Parathyroid adenoma (tissue), 2 donors: ENCODE results near the gene EPG5.

Experiments
- H2AFZ ChIP-seq: fragments of 300-600 bp; sonication (generic); one replicate; pipeline ENCODE4 v1.7.0; 2017; ENCODE audit warnings: antibody characterized with exemption, mild to moderate bottlenecking
- H3K27ac ChIP-seq: fragments of 300-600 bp; sonication (generic); one replicate; pipeline ENCODE4 v1.7.0; 2017
- H3K27me3 ChIP-seq: fragments of 300-600 bp; sonication (generic); one replicate; pipeline ENCODE4 v1.7.0; 2017; ENCODE audit warnings: low read length; ENCODE audit not compliant: control insufficient read depth, insufficient read depth
- H3K36me3 ChIP-seq: fragments of 300-600 bp; sonication (generic); one replicate; pipeline ENCODE4 v1.7.0; 2017; ENCODE audit warnings: low read length; ENCODE audit not compliant: control insufficient read depth, insufficient read depth
- H3K4me1 ChIP-seq: fragments of 300-600 bp; sonication (generic); one replicate; pipeline ENCODE4 v1.7.0; 2017; ENCODE audit warnings: control low read depth
- H3K4me2 ChIP-seq: fragments of 300-600 bp; sonication (generic); one replicate; pipeline ENCODE4 v1.7.0; 2017; ENCODE audit warnings: low read length
- H3K4me3 ChIP-seq: fragments of 300-600 bp; sonication (generic); one replicate; pipeline ENCODE4 v1.7.0; 2017; ENCODE audit warnings: low read depth, low read length
- H3K79me2 ChIP-seq: fragments of 300-600 bp; sonication (generic); one replicate; pipeline ENCODE4 v1.7.0; 2017; ENCODE audit warnings: control low read depth
- H3K9ac ChIP-seq: fragments of 300-600 bp; sonication (generic); one replicate; pipeline ENCODE4 v1.7.0; 2017; ENCODE audit warnings: mild to moderate bottlenecking
- H3K9me3 ChIP-seq: fragments of 300-600 bp; sonication (generic); one replicate; pipeline ENCODE4 v1.7.0; 2017; ENCODE audit warnings: low read length; ENCODE audit not compliant: control insufficient read depth
- TF ChIP-seq, protein P1 (sequence below): fragments of 300-600 bp; sonication (generic); IDR thresholded peaks from one replicate; pipeline ENCODE4 v1.7.0; 2017; ENCODE audit warnings: antibody characterized with exemption, mild to moderate bottlenecking
- donor health status: primary hyperparathyroidism.

The EPG5 gene

DNA sequence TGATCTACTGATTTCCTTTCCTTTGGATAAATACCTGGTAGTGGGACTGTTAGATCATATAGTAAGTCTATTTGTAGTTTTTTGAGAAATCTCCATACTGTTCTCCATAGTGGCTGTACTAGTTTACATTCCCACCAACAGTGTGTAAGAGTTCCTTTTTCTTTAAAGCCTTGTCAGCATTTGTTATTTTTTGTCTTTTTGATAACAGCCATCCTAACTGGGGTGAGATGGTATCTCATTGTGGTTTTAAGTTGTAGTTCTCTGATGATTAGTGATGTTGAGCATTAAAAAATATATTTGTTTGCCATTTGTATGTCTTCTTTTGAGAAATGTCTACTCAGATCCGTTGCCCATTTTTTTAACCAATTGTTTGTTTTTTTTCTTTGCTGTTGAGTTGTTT lies 33.9 kb upstream of the EPG5 start:
- H3K36me3 ChIP-seq: no peaks in the 10 kb centered on the region
- H3K9me3 ChIP-seq: no peaks in the 10 kb centered on the region
- H3K4me2 ChIP-seq: no peak overlapping the region
- H3K4me3 ChIP-seq: no peak overlapping the region
- H3K4me1 ChIP-seq: peaks cover 26% of the 10 kb centered on the region
- H3K79me2 ChIP-seq: no peaks in the 10 kb centered on the region
- no peak overlapping the region for H3K9ac ChIP-seq
- H2AFZ ChIP-seq: no peak overlapping the region
- TF ChIP-seq, protein P1, sequence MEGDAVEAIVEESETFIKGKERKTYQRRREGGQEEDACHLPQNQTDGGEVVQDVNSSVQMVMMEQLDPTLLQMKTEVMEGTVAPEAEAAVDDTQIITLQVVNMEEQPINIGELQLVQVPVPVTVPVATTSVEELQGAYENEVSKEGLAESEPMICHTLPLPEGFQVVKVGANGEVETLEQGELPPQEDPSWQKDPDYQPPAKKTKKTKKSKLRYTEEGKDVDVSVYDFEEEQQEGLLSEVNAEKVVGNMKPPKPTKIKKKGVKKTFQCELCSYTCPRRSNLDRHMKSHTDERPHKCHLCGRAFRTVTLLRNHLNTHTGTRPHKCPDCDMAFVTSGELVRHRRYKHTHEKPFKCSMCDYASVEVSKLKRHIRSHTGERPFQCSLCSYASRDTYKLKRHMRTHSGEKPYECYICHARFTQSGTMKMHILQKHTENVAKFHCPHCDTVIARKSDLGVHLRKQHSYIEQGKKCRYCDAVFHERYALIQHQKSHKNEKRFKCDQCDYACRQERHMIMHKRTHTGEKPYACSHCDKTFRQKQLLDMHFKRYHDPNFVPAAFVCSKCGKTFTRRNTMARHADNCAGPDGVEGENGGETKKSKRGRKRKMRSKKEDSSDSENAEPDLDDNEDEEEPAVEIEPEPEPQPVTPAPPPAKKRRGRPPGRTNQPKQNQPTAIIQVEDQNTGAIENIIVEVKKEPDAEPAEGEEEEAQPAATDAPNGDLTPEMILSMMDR: no peak
- H3K27ac ChIP-seq: no peak overlapping the region
- H3K27me3 ChIP-seq: no peaks in the 10 kb centered on the region

DNA sequence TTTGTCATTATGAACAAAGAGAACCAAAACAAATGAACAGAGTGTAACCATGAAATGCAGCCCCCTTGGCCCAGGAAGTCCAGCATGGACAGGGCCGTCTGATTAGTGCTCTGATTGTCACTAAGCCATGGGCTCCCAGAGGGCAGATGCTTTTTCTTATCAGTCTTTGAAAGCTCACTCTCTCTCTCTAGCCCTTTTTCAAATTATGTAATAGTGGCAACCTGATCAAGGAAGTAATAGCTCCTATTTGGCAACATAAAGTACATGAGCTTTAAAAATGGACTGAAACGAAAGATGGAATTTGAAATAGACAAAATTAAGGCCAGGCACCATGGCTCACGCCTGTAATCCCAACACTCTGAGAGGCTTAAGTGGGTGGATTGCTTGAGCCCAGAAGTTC lies 32.4 kb upstream of the EPG5 start:
- no peak overlapping the region for H3K4me3 ChIP-seq
- H3K4me2 ChIP-seq: no peak overlapping the region
- H3K79me2 ChIP-seq: no peaks in the 10 kb centered on the region
- H3K9ac ChIP-seq: no peak overlapping the region
- H2AFZ ChIP-seq: peak overlapping the region; percentile 77
- no peaks in the 10 kb centered on the region for H3K27me3 ChIP-seq
- H3K4me1 ChIP-seq: peaks cover 26% of the 10 kb centered on the region
- H3K27ac ChIP-seq: peak overlapping the region; percentile 84
- TF ChIP-seq, protein P1: no peak
- no peaks in the 10 kb centered on the region for H3K36me3 ChIP-seq
- H3K9me3 ChIP-seq: no peaks in the 10 kb centered on the region

DNA sequence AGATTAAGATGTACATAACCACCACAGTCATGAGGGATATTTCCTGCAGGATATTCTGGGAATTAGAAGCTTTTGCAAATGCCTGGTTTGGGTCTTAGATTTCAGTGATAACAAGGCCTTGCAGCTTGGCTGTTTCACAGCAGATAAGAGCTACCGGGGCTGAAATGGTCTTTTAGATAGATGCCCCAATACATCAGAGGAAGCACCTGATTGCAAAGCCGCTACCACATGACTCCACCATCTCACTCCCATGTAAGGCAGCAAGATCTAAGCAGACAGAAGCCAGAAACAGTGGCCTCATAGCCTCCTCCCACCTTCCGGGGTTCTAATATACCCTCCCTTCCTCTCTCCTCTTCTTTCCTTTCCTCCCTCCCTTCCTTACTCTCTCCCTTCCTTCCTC lies 31.1 kb upstream of the EPG5 start:
- no peaks in the 10 kb centered on the region for H3K27me3 ChIP-seq
- TF ChIP-seq, protein P1: no peak

DNA sequence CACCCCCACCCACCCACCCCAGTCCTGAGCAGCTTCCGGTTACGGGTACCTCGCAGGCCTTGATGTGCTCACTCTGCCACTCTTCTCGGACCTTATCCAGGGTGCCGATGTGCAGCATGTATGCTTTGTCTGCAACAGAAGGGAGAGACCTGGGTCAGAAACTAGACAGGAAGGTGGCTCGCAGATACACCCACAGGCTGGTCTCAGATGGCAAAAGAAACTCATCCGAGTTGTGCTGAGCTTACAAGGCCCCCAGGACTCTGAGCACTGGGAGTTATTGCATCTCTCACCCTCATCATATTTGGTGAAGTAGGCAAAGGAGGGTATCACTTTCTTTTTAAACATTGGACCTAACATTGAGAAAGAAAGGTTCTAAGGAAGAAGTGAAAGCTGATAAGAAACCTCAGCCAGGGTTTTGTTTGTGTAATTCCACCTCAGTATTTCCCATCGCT lies 30.6 kb upstream of the EPG5 start:
- Histone ChIP-seq H3K4me2 (no peak overlapping the region), H2AFZ (peak overlapping the region; percentile 77), H3K9me3 (no peaks in the 10 kb centered on the region), H3K27me3 (no peaks in the 10 kb centered on the region), H3K4me1 (peaks cover 26% of the 10 kb centered on the region), H3K9ac (no peak overlapping the region), H3K27ac (peak overlapping the region; percentile 84), H3K4me3 (no peak overlapping the region), H3K36me3 (no peaks in the 10 kb centered on the region), H3K79me2 (no peaks in the 10 kb centered on the region)
- TF ChIP-seq, protein P1: no peak

More for the DNA sequence above, 31.1 kb upstream of the EPG5 start:
- Histone ChIP-seq H3K9me3 (no peaks in the 10 kb centered on the region), H3K79me2 (no peaks in the 10 kb centered on the region), H3K36me3 (no peaks in the 10 kb centered on the region), H3K4me2 (no peak overlapping the region), H3K9ac (no peak overlapping the region), H2AFZ (peak overlapping the region; percentile 77), H3K4me3 (no peak overlapping the region), H3K27ac (peak overlapping the region; percentile 84), H3K4me1 (peaks cover 26% of the 10 kb centered on the region)

DNA sequence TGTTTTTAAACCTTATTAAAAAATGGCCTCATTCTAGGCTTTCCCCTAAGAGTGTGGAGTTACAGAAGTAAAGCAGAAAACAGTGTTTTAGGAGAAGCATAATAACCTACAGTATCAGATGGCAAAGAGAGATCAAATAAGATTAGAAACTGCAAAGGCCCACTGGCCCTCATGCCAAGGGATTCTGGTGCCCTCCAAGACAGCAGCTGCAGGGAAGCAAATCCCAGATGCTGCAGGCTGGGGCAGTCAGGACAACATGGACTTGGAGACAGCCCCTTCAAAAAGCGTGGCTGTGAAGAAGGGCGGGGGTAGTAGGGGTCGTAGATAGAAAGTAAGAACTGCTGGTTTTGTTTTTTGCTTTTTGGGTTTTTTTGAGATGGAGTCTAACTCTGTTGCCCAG lies 28.3 kb upstream of the EPG5 start:
- H3K9me3 ChIP-seq: no peaks in the 10 kb centered on the region
- H2AFZ ChIP-seq: peak overlapping the region; percentile 47
- no peaks in the 10 kb centered on the region for H3K79me2 ChIP-seq
- TF ChIP-seq, protein P1: no peak
- H3K4me1 ChIP-seq: peaks cover 22% of the 10 kb centered on the region
- no peak overlapping the region for H3K9ac ChIP-seq
- no peaks in the 10 kb centered on the region for H3K36me3 ChIP-seq
- H3K4me2 ChIP-seq: no peak overlapping the region
- no peak overlapping the region for H3K4me3 ChIP-seq
- peak overlapping the region; percentile 68 for H3K27ac ChIP-seq
- H3K27me3 ChIP-seq: no peaks in the 10 kb centered on the region
